ENCODE data around the gene ARFGAP3.
"Not testable (repeated sequence)": the region's sequence is repeated elsewhere in the genome, so short reads cannot be mapped to it uniquely, and the experiment has no call there.

ARFGAP3 gene

GRCh38 chr22:42792909-42793847 is 63.9 kb downstream of the ARFGAP3 start:
- no peak for DNase-seq

GRCh38 chr22:42792453-42792908 is 64.6 kb downstream of the ARFGAP3 start:
- DNase-seq = no peak

- DNase-seq = no peak
These were observed 65.2 kb downstream of the ARFGAP3 start for GRCh38 chr22:42791721-42792452.

DNA sequence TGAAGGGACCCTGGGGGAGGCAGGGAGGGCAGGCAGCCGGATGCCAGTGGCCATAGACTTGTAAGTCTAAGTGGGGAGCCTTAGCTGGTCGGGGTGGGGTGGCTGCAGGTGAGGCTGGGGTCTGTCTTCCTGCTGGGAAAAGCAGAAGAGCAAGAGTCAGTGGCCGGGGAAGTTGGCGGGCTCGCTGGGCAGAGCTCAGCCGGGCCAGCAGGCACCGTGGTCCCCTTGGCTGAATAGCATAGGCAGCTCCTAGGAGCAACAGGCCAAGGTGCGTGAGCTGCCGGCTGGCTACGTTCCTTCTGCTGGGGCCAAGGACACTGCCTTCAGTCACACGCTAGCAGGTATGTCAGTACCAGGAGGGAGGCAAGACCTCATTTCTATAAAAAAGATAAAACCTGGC is 68.6 kb downstream of the ARFGAP3 start:
- no peak for DNase-seq

GRCh38 chr22:42788021-42788420 is 69.1 kb downstream of the ARFGAP3 start:
- no peak for DNase-seq

DNA sequence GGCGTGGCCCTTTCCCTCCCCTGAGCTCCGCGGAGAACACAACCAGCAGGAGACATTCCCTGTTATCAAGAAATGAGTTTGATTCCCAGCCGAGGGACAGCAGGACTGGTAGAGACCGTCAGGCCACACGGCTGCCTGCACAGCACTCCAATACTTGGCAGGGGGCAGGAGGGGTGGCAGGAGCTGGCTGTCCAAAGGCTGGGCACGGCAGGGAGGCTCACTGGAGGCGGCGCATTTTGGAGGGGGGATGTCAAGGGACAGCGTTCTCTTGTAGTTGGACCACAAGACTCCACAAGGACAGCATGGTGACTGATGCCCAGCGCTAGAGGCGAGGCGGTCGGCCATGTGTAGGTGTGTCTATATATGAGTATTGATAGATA is 69.7 kb downstream of the ARFGAP3 start:
- no peak for DNase-seq

DNA sequence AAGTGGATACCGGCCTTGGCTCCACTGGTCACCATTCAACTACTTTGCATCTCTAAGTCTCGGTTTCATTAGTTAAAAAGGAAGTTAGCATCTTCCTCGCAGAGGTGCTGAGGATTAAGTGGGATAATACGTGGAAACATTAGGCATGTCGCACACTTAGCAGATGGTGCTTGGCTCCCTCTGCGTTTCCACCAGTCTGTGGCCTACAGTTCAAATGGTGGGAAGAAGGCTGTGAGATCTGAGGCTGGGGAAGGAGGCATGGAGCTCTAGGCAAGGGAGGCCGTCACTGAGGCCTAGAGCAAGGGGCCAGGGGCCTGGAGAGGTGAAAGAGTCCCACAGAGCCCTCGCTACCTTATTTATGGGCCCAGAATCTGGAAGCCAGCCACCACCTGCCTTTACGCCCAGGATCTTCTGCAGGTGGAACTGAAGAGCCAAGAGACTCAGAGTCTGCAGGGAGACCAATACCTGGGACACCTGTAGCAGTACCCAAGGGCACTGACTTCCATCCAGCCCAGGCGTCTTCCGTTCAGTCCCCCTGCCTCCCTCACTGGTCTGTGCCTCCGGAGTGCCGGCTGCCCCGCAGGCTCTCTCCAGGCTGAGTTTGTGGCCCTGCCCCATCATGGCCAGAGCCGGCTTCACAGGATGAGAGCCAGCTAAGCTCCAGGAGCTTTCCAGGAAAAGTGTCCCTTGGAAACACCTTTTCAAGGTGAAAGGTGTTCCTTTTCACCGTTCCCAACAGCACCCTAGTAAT is 70.3 kb downstream of the ARFGAP3 start:
- DNase-seq = no peak

DNA sequence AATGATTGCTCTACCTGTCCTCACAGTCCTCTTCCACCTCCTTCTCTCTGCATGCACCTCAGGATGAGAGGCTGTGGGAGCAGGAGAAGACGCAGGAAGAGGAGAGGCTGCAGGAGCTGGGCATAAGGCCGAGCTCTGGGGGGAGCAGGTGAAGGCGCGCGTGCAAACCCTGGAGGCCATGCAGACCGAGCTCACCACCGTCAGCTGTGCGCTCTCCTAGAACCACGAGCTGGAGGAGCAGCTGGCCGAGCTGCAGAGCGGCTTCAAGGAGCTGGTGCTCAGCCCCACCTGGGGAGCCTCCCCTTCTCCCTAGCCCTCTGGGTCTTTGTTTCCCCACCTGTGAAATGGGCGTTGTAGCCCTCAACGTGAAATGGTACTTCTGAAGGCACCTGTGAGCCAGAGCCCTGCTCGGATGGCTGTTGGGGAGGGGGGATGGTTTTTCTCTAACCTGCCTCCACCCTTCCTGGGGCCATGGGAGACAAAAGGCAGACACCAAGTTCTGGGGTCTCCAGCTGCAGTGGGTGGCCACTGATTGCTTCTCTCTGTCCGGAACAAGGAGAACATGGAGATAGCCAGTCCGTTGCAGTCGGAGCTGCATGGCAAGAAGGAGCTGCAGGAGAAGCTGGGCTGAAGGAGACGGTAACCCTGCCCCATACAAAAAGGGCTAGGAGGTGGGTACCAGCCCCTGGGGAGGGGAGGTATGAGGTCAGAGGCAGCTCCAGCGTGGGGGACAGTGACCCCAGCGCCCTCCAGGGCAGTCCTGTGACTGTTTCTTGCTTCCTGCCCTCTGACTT is 71.2 kb downstream of the ARFGAP3 start:
- no peak for DNase-seq

GRCh38 chr22:42782306-42782705 is 74.8 kb downstream of the ARFGAP3 start:
- DNase-seq = not testable (repeated sequence)

DNA sequence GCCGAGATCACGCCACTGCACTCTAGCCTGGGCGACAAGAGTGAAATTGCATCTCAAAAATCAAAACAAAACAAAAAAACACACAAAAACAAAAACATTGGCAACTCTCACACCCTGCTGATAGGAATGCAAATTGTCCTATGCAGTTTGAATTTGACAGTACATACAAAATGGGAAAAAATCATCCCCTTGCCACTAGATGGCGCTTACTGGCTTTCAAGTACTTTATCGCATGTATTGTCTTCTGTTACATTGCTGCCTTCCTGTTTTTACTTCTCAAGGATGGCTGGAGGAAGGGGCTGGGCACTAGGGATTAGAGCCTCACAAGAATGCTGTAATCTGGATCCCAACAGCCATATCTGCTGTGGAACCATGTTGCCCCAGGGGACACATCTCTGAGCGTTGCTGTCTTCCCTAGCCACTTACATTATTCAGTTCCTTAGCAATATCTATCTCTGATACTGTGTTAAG is 77.0 kb downstream of the ARFGAP3 start:
- no peak for DNase-seq

GRCh38 chr22:42777126-42777525 is 79.9 kb downstream of the ARFGAP3 start:
- no peak for DNase-seq

DNA sequence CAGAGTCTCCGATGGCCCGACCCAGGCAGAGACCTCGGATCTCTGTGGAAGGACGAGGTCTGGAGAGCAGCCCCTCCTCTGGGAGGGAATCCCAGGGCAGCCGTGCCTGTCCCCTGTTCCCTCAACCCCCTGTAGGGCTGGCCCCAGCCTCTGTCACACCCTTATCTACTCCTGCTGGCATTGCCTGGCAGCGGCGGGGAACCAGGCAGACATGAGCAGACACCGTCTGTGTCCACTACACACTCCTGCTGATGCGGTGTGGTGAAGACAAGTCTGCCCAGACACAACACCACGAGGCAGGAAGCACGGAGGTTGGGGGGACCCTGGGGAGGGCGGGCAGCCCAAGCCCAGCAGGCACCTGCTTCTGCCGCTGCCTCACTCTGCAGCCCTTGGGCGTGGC is 83.9 kb downstream of the ARFGAP3 start:
- no peak for DNase-seq

GRCh38 chr22:42772647-42773046 is 84.4 kb downstream of the ARFGAP3 start:
- no peak for DNase-seq

- no peak for DNase-seq
These were observed 86.0 kb downstream of the ARFGAP3 start for GRCh38 chr22:42770941-42771647.

- DNase-seq = no peak
These were observed 86.7 kb downstream of the ARFGAP3 start for GRCh38 chr22:42770448-42770726.

GRCh38 chr22:42769574-42770447 is 87.3 kb downstream of the ARFGAP3 start:
- no peak for DNase-seq

DNA sequence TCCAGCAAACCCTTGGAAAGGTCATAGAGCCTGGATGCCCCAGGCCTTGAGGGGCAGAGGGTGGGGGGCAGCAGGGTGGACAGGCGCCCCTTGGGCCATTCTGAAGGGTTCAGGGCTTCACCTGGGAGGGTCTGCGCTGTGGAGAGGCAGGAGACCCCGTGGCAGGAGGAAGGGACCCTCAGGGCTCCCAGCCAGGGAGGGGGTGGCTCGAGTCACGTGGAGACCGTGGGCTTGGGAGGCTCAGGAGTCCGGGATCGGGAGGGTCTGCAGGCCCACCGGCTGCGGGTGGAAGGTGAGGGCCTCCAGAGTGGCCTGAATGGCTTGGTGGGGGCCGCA is 87.9 kb downstream of the ARFGAP3 start:
- no peak for DNase-seq

GRCh38 chr22:42768385-42769035 is 88.6 kb downstream of the ARFGAP3 start:
- DNase-seq = no peak

DNA sequence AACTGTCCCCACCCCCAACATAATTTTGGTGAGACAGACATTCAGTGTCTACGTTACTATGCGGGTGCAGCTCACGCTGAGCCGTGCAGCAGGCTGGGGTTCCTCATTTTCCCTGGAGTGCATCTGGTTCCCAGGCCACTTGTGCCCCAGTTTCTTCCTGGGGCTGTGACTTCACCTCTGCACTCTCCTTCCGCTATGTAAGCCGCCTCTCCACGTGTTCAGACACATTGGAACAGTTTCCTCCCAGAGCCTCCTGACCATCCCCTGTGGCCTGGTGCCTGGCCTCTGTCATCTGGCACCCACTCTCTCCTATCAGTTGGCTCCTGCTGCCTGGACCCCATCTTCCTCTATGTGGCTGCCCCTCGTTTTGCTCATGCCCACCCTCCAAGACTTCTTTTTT is 90.2 kb downstream of the ARFGAP3 start:
- no peak for DNase-seq

GRCh38 chr22:42764895-42765363 is 92.1 kb downstream of the ARFGAP3 start:
- no peak for DNase-seq
